ENCODE measurements around the gene VAT1. TPM values are rescaled to one million over a fixed set of nuclear protein-coding genes. Genes with fewer than 3 reads are reported as not detected.

VAT1 gene
- total and polyA plus RNA-seq, 2 donors (not counting 1 experiment from before 2014, with no cell fraction given) = 20.4 to 90.7 TPM

DNA sequence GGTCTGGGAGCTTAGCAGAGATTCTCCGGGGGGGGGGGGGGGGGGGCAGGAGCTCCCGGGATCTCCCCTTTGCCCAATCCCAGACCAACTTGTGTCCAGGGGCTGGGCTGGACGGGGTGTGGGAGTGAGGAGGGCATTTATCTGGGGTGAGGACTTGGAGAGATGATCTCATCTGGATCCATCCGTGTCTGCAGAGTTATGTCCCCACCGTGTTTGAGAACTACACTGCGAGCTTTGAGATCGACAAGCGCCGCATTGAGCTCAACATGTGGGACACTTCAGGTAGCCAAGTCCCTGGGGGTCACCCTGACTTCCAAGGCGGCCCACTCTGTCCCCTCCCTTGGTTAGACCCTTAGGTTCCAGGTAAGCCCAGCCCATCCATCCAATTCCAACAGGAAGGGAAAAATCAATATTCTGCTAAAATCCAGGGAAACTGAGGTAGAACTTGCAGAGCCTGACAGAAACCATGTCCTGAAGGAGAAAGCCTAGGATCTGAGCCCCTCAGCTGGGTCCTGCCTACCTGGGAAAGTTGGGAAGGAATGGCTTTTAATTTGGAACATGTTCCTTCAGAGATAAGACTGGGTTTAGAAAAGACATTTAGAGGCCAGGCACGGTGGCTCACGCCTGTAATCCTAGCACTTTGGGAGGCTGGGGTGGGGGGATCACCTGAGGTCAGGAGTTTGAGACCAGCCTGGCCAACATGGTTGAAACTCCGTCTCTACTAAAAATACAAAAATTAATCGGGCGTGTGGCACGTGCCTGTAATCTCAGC is 3.8 kb upstream of the VAT1 start:
- Mint-ChIP-seq H3K27ac (peak overlapping the region; percentile 74), H3K9me3 (ENCODE audit: insufficient read depth) (no peaks in the 10 kb centered on the region), H3K4me1 (peaks cover 20% of the 10 kb centered on the region), H3K27me3 (no peaks in the 10 kb centered on the region), H3K4me3 (peak overlapping the region; percentile 50)
- 91% methylated on average over 11 of the region's 16 CpGs for WGBS (ENCODE audit: insufficient coverage)
- Histone ChIP-seq H3K27ac (ENCODE audit: low read length in 2 of 2) (no peak overlapping the region), H3K4me1 (ENCODE audit: control insufficient read depth in 2 of 2, insufficient read depth in 2 of 2, low read length in 2 of 2) (peaks cover 8 to 28% of the 10 kb centered on the region in 2 donors), H3K36me3 (replicated peaks in 1 of 2; ENCODE audit: control extremely low read depth in 1 of 2, control insufficient read depth in 1 of 2, extremely low read depth in 1 of 2, insufficient read depth in 2 of 2, low read length in 1 of 2) (no peaks in the 10 kb centered on the region), H3K79me2 (ENCODE audit: control insufficient read depth, insufficient read depth, low read length) (no peaks in the 10 kb centered on the region), H3K9me3 (ENCODE audit: control extremely low read depth in 1 of 3, control insufficient read depth in 2 of 3, insufficient read depth in 1 of 3, low read length in 2 of 3) (no peaks in the 10 kb centered on the region), H4K20me1 (ENCODE audit: control insufficient read depth, insufficient read depth, low read length, poor library complexity, severe bottlenecking) (no peaks in the 10 kb centered on the region), H2AFZ (ENCODE audit: insufficient read depth, low read depth, low read length, poor library complexity, severe bottlenecking) (peak overlapping the region; percentile 73), H3K27me3 (replicated peaks in 1 of 4; ENCODE audit: control extremely low read depth in 1 of 4, control insufficient read depth in 3 of 4, insufficient read depth in 4 of 4, low read length in 3 of 4) (no peaks in the 10 kb centered on the region), H3K4me2 (replicated peaks; ENCODE audit: low read depth, low read length, poor library complexity, severe bottlenecking) (peak overlapping the region; percentile 88), H3K9ac (ENCODE audit: low read length) (no peak overlapping the region), H3K4me3 (ENCODE audit: control extremely low read depth in 1 of 5, extremely low read depth in 1 of 5, insufficient read depth in 1 of 5, low read depth in 2 of 5, low read length in 4 of 5) (no peak overlapping the region)
- ATAC-seq (ENCODE audit: low read depth) = no peak
- TF ChIP-seq, protein P1, sequence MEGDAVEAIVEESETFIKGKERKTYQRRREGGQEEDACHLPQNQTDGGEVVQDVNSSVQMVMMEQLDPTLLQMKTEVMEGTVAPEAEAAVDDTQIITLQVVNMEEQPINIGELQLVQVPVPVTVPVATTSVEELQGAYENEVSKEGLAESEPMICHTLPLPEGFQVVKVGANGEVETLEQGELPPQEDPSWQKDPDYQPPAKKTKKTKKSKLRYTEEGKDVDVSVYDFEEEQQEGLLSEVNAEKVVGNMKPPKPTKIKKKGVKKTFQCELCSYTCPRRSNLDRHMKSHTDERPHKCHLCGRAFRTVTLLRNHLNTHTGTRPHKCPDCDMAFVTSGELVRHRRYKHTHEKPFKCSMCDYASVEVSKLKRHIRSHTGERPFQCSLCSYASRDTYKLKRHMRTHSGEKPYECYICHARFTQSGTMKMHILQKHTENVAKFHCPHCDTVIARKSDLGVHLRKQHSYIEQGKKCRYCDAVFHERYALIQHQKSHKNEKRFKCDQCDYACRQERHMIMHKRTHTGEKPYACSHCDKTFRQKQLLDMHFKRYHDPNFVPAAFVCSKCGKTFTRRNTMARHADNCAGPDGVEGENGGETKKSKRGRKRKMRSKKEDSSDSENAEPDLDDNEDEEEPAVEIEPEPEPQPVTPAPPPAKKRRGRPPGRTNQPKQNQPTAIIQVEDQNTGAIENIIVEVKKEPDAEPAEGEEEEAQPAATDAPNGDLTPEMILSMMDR (IDR thresholded peaks at IDR 0.05) = no peak
- no peak for TF ChIP-seq EZH2 (IDR thresholded peaks at IDR 0.05; ENCODE audit: borderline replicate concordance, insufficient read depth, low read depth, low read length, poor library complexity, severe bottlenecking)
- intact Hi-C loops (cut with micrococcal nuclease) = loop anchor here (2.0 kb wide), 1 partner anchor 343 kb away; no protein-coding TSS in a partner anchor
- DNase-seq = no peak
- ChIA-PET POLR2A (interaction anchor here (0.6 to 2.5 kb wide), 2 partner anchors 27 to 186 kb away, joined by 4 to 20 read pairs; partner anchors contain the start of genes RPL27 and TMEM106A), CTCF (interaction anchor here (0.6 to 0.8 kb wide), 2 partner anchors 41 to 308 kb away, joined by 3 to 5 read pairs; no protein-coding TSS in a partner anchor)

DNA sequence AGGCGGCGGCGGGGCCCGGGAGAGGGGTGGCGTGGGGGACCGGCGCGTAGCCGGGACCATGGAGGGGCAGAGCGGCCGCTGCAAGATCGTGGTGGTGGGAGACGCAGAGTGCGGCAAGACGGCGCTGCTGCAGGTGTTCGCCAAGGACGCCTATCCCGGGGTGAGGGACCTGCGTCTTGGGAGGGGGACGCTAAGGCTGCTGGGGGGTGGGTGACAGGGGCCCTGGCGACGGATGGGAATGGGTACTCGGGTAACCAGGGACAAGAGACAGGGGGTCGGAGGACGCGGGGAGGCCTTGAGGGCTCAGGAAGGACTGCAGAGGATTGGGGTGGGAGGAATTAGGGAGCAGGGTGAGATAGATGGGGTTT is 3.1 kb upstream of the VAT1 start:
- Mint-ChIP-seq H3K27me3 (no peaks in the 10 kb centered on the region), H3K9me3 (ENCODE audit: insufficient read depth) (no peaks in the 10 kb centered on the region), H3K27ac (peak overlapping the region; percentile 46), H3K4me3 (peak overlapping the region; percentile 83), H3K4me1 (peaks cover 23% of the 10 kb centered on the region)
- ChIA-PET POLR2A (interaction anchor here (1.0 to 3.5 kb wide), 6 partner anchors 27 to 459 kb away, joined by 3 to 30 read pairs (median 8); partner anchors contain the start of genes DHX8 and RPL27), CTCF (interaction anchor here (1.4 to 1.9 kb wide), 4 partner anchors 19 to 459 kb away, joined by 3 to 9 read pairs (median 6); partner anchors contain the start of genes DHX8, IFI35 and RPL27)
- peak overlapping the region in 3 of 5 experiments; percentile 13 to 47 (median 30) for H3K4me3 ChIP-seq (ENCODE audit: control extremely low read depth in 1 of 5, extremely low read depth in 1 of 5, insufficient read depth in 1 of 5, low read depth in 2 of 5, low read length in 4 of 5)
- H3K79me2 ChIP-seq (ENCODE audit: control insufficient read depth, insufficient read depth, low read length) = no peaks in the 10 kb centered on the region
- 15% methylated on average over 27 of the region's 27 CpGs for WGBS (ENCODE audit: insufficient coverage)
- no peak for DNase-seq
- no peaks in the 10 kb centered on the region for H4K20me1 ChIP-seq (ENCODE audit: control insufficient read depth, insufficient read depth, low read length, poor library complexity, severe bottlenecking)
- no peaks in the 10 kb centered on the region for H3K27me3 ChIP-seq (replicated peaks in 1 of 4; ENCODE audit: control extremely low read depth in 1 of 4, control insufficient read depth in 3 of 4, insufficient read depth in 4 of 4, low read length in 3 of 4)
- peak overlapping the region; percentile 69 for H3K9ac ChIP-seq (ENCODE audit: low read length)
- no peaks in the 10 kb centered on the region for H3K36me3 ChIP-seq (replicated peaks in 1 of 2; ENCODE audit: control extremely low read depth in 1 of 2, control insufficient read depth in 1 of 2, extremely low read depth in 1 of 2, insufficient read depth in 2 of 2, low read length in 1 of 2)
- no peak for ATAC-seq (ENCODE audit: low read depth)
- H2AFZ ChIP-seq (ENCODE audit: insufficient read depth, low read depth, low read length, poor library complexity, severe bottlenecking) = peak overlapping the region; percentile 73
- peaks cover 9 to 31% of the 10 kb centered on the region in 2 donors for H3K4me1 ChIP-seq (ENCODE audit: control insufficient read depth in 2 of 2, insufficient read depth in 2 of 2, low read length in 2 of 2)
- H3K9me3 ChIP-seq (ENCODE audit: control extremely low read depth in 1 of 3, control insufficient read depth in 2 of 3, insufficient read depth in 1 of 3, low read length in 2 of 3) = no peaks in the 10 kb centered on the region
- H3K27ac ChIP-seq (ENCODE audit: low read length in 2 of 2) = no peak overlapping the region
- TF ChIP-seq, protein P1 (IDR thresholded peaks at IDR 0.05) = no peak
- TF ChIP-seq EZH2 (IDR thresholded peaks at IDR 0.05; ENCODE audit: borderline replicate concordance, insufficient read depth, low read depth, low read length, poor library complexity, severe bottlenecking) = no peak
- H3K4me2 ChIP-seq (replicated peaks; ENCODE audit: low read depth, low read length, poor library complexity, severe bottlenecking) = peak overlapping the region; percentile 88
- intact Hi-C loops (cut with micrococcal nuclease) = loop anchor here (2.0 kb wide), 1 partner anchor 344 kb away; no protein-coding TSS in a partner anchor

Data from B cell (primary cell).